NCI-H2029 (cell line): ENCODE results near the gene SLC2A8.

Experiments used
- DNase-seq: peaks from one replicate; lab custom pipeline; 2025; lab: John Stamatoyannopoulos, UW

Gene SLC2A8

GRCh38 chr9:127396808-127397645, at the start of gene SLC2A8:
TSS of gene SLC2A8 (plus strand) at chr9:127397169. CDS start at chr9:127397231, 62 bp downstream.
- peak; percentile 100 for DNase-seq

GRCh38 chr9:127347831-127348776, 48.9 kb upstream of the SLC2A8 start:
- DNase-seq: no peak

GRCh38 chr9:127349483-127350113, 47.4 kb upstream of the SLC2A8 start:
- DNase-seq: peak; percentile 37

- no peak for DNase-seq
These were observed 45.5 kb upstream of the SLC2A8 start for GRCh38 chr9:127351182-127352166.

- no peak for DNase-seq
These were observed 43.1 kb upstream of the SLC2A8 start for GRCh38 chr9:127353882-127354281.

- DNase-seq: no peak
These were observed 40.1 kb upstream of the SLC2A8 start for GRCh38 chr9:127356906-127357305.

- DNase-seq: no peak
These were observed 38.9 kb upstream of the SLC2A8 start for GRCh38 chr9:127358023-127358535.

- no peak for DNase-seq
These were observed 38.2 kb upstream of the SLC2A8 start for GRCh38 chr9:127358770-127359169.

- DNase-seq: no peak
These were observed 36.7 kb upstream of the SLC2A8 start for GRCh38 chr9:127360250-127360649.

- DNase-seq: no peak
These were observed 36.1 kb upstream of the SLC2A8 start for GRCh38 chr9:127360829-127361228.

GRCh38 chr9:127361561-127361960, 35.4 kb upstream of the SLC2A8 start:
- DNase-seq: no peak

- DNase-seq: no peak
These were observed 34.1 kb upstream of the SLC2A8 start for GRCh38 chr9:127362829-127363228.

- DNase-seq: no peak
These were observed 31.5 kb upstream of the SLC2A8 start for GRCh38 chr9:127365461-127365860.

- no peak for DNase-seq
These were observed 30.4 kb upstream of the SLC2A8 start for GRCh38 chr9:127366594-127366993.

- DNase-seq: no peak
These were observed 28.0 kb upstream of the SLC2A8 start for GRCh38 chr9:127368852-127369402.

- no peak for DNase-seq
These were observed 27.5 kb upstream of the SLC2A8 start for GRCh38 chr9:127369428-127369827.

- no peak for DNase-seq
These were observed 26.8 kb upstream of the SLC2A8 start for GRCh38 chr9:127370147-127370579.

- DNase-seq: no peak
These were observed 26.0 kb upstream of the SLC2A8 start for GRCh38 chr9:127370672-127371648.

GRCh38 chr9:127380479-127380878, 16.5 kb upstream of the SLC2A8 start:
- no peak for DNase-seq
